HL-60/S4 treated with retinoic acid at 250 ng/mL for 4 days and 3 days (cell line): ENCODE measurements around the gene HTRA2.

Experiments used
- in situ Hi-C: fragments of 300-500 bp; cut with MboI; formaldehyde crosslinking; loops from 2 replicates; pipeline ENCODE4 v1.7.0; 2022; ENCODE audit warnings: low sequenced_read_pairs

HTRA2 gene

GRCh38 chr2:74499940-74500577 is 29.7 kb upstream of the HTRA2 start:
- in situ Hi-C loops = no loop called here

- in situ Hi-C loops = no loop called here
These were observed 29.2 kb upstream of the HTRA2 start for GRCh38 chr2:74500578-74500946.

GRCh38 chr2:74501335-74502071 is 28.2 kb upstream of the HTRA2 start:
- in situ Hi-C loops = no loop called here

GRCh38 chr2:74502147-74502719 is 27.5 kb upstream of the HTRA2 start:
- in situ Hi-C loops = no loop called here

- in situ Hi-C loops = no loop called here
These were observed 26.8 kb upstream of the HTRA2 start for GRCh38 chr2:74502720-74503505.

- in situ Hi-C loops = no loop called here
These were observed 25.9 kb upstream of the HTRA2 start for GRCh38 chr2:74503506-74504475.

- in situ Hi-C loops = no loop called here
These were observed 25.1 kb upstream of the HTRA2 start for GRCh38 chr2:74504591-74504990.

GRCh38 chr2:74505448-74506246 is 24.1 kb upstream of the HTRA2 start:
- in situ Hi-C loops = no loop called here

GRCh38 chr2:74507145-74507925 is 22.4 kb upstream of the HTRA2 start, which contains the start of gene PCGF1:
Gene PCGF1 (minus strand): TSS chr2:74507695. CDS start chr2:74507668, 27 bp downstream.
- in situ Hi-C loops = no loop called here

- in situ Hi-C loops = no loop called here
These were observed 21.7 kb upstream of the HTRA2 start for GRCh38 chr2:74507926-74508520.

GRCh38 chr2:74510272-74510671 is 19.5 kb upstream of the HTRA2 start:
- in situ Hi-C loops = no loop called here

GRCh38 chr2:74511104-74511989 is 18.4 kb upstream of the HTRA2 start:
- in situ Hi-C loops = no loop called here

- in situ Hi-C loops = no loop called here
These were observed 16.8 kb upstream of the HTRA2 start for GRCh38 chr2:74512744-74513604.

- in situ Hi-C loops = no loop called here
These were observed 15.9 kb upstream of the HTRA2 start for GRCh38 chr2:74513605-74514367.

- in situ Hi-C loops = no loop called here
These were observed 15.1 kb upstream of the HTRA2 start, which contains the start of gene TLX2 for GRCh38 chr2:74514368-74515270. Gene TLX2 (plus strand): TSS chr2:74514450. CDS start chr2:74514807, 357 bp downstream.
